GM19438 (cell line): ENCODE measurements around the gene CCIN.
"Not testable (repeated sequence)": the region's sequence is repeated elsewhere in the genome, so short reads cannot be mapped to it uniquely, and the experiment has no call there.

Experiments
- ATAC-seq: cut with Tn5 transposase; IDR thresholded peaks from one replicate; pipeline ENCODE4 v1.9.1; 2021; ENCODE audit warnings: low read depth; ENCODE audit not compliant: unreplicated experiment

The CCIN gene

DNA sequence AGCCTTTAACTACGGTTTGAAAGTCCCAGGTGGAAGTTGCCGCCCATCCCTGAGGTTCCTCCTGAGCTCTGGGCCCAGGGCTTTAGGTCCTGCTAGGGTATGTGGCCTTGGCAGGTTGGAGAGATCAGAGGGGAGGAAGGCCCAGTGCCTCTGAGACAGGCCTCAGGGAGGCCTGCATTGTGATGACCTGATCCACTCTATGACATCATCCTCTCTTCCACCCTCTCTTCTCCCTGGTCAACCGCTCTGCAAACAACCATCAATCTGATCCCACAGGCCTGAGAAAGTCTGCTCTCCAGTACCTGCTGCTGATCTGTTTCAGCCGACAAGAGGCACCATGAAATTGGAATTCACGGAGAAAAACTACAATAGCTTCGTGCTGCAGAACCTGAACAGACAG lies at the start of gene CCIN:
TSS of gene CCIN (plus strand) at position 223 of the 400 bp plus-strand sequence. CDS start at position 338, 115 bp downstream.
- ATAC-seq: no peak

DNA sequence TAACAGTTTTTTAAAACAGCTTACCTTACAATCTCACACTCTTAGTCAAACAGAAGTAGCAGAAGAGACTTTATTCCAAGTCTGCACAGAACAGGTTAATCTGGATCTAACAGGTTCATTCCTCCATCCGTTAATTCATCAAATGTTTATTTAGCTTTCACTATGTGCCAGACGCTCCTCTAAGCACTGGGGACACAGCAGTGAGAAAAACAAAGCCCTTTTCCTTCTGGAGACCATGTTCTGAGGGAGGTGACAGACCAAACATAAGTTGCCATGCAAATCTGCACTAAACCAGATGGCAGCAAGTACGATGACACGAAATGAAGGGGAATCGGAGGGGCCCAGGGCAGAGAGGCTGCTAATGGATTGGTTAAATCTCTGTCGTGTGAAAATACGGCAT lies 49.7 kb upstream of the CCIN start:
- no peak for ATAC-seq

DNA sequence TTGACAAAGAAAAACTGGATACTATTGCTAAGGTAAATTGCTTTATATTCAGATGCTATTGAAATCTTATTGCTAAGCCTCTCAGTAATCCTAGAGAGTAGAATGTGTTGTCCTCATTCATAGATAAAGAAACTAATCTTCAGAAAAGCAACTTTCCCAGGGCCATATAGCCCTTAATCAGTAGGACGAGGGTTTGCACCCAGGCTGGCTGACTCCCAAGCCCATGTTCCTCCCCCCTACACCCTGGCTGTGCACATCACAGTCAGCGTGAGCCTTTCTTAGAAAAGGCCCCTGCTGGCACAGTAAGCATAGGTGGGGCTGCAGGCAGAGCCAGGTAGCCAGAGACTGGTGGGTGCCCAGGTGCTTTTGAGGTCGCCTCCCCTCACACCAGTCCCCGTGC lies 48.5 kb upstream of the CCIN start:
- no peak for ATAC-seq

DNA sequence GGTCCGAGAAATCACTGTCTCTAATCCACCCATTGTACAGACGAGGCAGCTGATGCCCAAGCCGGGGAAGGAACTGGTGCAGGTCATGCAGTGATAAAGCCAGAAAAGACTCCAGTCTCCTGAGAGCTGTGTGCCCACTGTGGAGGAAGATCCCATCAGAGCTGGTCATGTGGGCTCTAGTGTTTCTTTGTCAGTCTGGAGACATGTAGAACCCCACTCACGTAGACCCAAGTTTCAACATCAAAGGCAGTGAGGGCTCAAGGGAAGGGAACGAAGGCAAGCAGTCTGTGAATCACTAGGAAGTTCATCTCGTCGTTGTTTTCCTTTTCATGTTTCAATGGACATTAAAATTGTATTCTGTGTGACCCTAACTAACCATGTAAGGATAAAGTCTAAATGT lies 47.2 kb upstream of the CCIN start:
- ATAC-seq: no peak

- no peak for ATAC-seq
Observed at GRCh38 chr9:36123515-36123914, 45.7 kb upstream of the CCIN start.

DNA sequence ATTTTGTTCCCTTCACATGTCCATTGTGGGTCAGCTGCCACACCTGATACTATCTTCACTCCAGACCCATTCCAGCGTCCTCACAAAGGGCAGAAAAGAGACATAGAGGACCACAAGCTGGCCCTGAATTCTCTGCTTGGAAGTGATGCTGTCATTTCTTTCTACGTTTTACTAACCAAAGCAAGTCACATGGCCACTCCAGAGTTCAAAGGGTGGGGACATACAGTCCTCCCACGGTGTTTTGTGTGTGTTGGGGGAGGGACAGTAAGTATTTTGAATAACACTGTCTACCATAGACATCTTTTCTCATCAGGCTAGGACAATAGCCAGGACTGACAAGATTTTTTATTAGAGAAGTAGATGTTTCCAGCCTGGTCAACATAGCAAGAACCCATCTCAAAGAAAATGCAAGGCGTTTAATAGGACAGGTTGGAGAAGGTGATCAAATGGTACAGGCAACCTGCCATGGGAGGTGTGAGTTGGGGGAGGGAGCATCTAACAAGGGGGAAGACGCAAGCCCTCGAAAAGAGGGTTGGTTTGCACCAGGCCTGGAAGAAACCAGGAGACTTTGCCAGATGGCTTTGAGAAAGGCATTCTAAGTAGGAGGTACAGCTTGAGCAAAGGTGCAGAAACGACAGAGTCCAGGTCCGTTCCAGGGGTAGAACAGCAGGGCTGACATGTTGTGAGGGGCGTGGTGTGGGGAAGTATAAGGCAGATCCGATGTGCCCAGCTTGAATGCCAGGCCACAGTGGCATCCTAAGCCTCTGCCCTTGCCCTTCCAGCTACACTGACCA lies 43.9 kb upstream of the CCIN start:
- ATAC-seq: no peak

DNA sequence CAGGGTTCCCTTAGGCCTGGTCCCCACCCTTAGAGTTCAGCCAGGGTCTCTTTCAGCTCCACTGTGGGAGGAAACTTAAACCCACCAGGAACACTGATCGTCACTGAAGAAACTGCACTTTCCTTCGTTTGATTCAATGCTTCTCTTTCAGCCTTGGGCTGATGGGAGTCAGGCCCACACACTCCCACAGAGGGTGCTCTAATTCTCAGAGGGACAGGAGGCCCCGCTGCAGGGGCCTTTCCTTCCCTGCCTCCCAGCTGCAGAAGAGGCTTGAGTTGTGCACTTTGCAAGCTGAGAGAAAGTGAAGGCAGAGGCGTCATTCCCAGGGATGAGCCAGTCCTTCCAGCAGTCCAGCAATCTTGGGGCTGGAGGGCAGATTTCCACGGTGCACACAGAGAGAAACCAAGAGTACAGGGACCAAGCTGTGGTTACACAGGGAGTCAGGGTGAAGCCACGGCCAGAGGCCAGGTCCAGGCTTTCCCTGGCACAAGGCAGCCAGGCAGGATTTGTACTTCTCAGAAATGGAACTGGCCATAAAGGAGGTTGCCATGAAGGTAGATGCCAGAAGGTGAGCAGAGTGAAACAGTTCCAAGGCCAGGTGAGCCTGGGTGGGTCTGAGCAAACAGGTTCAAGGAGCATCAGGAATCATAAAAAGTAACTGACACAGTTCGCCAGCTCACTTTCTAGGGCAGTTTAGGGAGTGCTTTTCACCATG lies 43.0 kb upstream of the CCIN start:
- no peak for ATAC-seq

- ATAC-seq: no peak
Observed at GRCh38 chr9:36127652-36128244, 41.4 kb upstream of the CCIN start.

DNA sequence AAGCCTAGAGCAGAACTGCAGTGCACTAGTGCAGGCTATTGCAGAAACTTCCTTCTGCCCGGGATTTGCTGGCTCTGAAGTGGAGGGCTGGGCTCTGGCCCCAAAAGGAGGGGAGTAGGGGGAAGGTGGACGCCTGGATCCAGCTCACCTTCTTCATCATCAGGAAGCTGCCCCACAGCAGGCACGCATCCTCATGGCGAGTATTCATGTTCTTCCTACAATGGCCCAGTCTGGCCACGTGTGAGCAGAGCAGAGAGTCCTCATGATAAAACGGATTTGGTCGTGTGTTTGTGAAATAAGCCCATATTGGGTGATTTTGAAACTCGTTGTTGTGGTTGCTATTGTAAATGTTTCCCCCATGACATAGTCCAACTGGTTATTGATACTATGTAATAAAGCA lies 40.8 kb upstream of the CCIN start:
- no peak for ATAC-seq

GRCh38 chr9:36129139-36129538 lies 40.0 kb upstream of the CCIN start:
- no peak for ATAC-seq

DNA sequence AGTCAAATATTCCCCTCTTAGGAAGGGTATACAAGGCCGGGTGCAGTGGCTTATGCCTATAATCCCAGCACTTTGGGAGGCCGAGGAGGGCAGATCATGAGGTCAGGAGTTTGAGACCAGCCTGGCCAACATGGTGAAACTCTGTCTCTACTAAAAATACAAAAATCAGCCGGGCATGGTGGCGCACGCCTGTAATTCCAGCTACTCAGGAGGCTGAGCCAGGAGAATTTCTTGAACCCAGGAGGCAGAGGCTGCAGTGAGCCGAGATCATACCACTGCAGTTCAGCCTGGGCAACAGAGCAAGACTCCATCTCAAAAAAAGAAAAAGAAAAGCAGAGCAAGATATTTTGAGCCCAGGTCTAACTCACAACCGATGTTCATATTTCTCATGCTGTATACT lies 37.5 kb upstream of the CCIN start:
- not testable (repeated sequence) for ATAC-seq

- ATAC-seq: no peak
Observed at GRCh38 chr9:36132086-36132485, 37.1 kb upstream of the CCIN start.

GRCh38 chr9:36134761-36135505 lies 34.3 kb upstream of the CCIN start:
- no peak for ATAC-seq

GRCh38 chr9:36135741-36136271 lies 33.4 kb upstream of the CCIN start:
- no peak for ATAC-seq

DNA sequence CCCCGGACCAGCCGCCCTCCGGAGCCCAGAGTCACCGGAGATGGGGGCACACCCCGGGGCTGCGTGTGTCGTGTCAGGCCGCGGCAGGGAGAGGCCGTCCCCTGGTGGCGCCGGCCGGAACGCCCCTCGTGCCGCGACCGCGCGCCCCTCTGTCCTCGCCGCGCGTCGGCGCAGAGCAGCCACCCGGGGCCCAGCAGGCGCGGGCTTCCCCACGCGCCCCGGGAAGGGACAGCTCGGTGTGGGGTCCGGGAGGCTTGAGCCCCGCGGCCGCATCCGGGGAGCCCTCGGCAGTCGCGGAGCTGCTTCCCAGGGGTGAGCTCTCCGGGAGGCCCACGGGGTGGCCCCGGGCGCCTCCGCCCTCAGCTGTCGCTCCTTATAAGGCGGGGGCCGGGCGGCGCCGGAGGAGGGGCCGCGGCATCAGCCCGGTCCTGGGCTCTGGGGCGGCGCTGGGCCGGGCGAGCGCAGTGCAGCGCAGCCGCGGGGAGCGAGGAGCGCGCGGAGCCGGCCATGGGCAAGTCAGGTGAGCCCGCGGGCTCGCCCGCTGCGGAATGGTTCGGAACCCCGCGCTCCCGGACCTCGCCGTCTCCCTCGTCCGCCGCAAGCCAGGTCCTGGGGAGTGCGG lies 32.8 kb upstream of the CCIN start, which contains the start of gene GLIPR2:
TSS of gene GLIPR2 (plus strand) at position 462 of the 622 bp plus-strand sequence. CDS start at position 508, 46 bp downstream.
- ATAC-seq: peak; percentile 94

GRCh38 chr9:36136894-36137391 lies 32.2 kb upstream of the CCIN start:
- ATAC-seq: peak; percentile 46

DNA sequence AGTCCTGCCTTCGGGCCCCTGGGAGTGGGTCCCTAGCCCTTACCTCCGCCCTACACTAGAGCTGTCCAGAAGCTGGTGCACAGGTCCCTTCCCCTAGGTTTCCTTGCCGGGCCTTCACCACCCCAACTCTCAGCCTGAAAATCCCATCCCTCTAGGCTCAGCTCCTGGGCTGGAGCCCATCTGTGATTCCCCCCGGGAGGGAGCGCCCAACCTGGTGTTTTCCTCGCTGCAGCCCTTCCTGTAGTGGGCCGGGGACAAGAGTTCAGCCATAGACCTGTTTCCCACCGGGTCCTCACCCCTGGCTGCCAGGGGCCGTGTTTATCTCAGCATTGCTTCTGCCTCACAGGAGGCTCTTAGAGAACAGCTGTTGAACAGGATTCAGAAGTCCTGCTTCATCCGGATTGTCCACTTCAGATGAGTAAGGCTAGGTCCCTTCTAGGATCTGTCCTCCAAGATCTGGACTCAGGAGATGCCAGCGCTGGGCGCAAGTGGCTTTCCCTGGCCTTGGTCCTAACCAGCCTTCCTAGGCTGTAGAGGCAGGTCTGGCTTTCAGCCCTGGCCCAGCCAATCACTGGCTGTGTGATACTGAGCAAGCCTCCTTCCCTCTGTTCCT lies 31.7 kb upstream of the CCIN start:
- no peak for ATAC-seq

GRCh38 chr9:36138496-36138895 lies 30.7 kb upstream of the CCIN start:
- ATAC-seq: no peak

DNA sequence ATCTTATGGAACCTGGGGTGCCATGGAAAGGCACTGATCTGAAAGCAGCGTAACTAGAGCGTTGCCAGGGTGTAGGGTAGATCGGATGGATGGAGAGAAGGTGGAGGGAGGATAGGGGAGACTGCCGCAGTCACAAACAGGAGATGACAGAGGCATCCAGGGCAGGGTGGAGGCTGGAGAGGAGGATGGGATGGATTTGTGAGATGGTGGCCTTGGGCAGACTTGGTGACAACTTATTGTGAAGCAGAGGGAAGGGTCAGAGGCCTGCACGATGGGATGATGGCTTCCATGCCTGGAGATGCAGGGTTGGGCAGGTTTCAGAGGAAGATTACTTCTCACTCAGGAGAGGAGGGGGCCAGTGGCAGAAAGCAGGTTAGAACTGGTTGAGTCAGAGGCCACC lies 30.3 kb upstream of the CCIN start:
- no peak for ATAC-seq
